ENCODE results near the gene PDILT.

DNA sequence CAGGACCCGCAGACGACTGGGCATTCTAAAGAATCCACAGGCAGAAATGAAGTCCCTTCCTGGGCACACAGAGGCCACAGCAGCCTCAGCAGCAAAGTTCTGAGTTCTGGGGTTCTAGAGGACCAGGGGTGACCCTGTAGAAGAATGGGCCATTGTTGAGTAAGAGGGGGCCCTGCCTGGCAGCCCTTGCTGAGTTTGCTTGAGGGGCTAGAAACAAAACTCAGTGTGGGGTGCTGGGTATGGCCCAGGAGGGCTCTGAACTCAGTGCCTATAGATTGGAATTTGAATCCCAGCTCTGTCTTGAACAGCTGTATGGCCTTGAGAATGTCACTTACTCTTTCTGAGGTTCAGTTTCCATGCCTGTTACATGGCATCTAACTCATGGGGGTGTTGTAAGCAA is at the start of gene PDILT:
- TF ChIP-seq, protein P1, sequence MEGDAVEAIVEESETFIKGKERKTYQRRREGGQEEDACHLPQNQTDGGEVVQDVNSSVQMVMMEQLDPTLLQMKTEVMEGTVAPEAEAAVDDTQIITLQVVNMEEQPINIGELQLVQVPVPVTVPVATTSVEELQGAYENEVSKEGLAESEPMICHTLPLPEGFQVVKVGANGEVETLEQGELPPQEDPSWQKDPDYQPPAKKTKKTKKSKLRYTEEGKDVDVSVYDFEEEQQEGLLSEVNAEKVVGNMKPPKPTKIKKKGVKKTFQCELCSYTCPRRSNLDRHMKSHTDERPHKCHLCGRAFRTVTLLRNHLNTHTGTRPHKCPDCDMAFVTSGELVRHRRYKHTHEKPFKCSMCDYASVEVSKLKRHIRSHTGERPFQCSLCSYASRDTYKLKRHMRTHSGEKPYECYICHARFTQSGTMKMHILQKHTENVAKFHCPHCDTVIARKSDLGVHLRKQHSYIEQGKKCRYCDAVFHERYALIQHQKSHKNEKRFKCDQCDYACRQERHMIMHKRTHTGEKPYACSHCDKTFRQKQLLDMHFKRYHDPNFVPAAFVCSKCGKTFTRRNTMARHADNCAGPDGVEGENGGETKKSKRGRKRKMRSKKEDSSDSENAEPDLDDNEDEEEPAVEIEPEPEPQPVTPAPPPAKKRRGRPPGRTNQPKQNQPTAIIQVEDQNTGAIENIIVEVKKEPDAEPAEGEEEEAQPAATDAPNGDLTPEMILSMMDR (conservative IDR thresholded peaks at IDR 0.05): no peak
- TF ChIP-seq ZFX (IDR thresholded peaks at IDR 0.05): no peak
